Measurements from ENCODE around the gene S100Z. TPM values are rescaled to one million over a fixed set of nuclear protein-coding genes. Genes with fewer than 3 reads are reported as not detected.
"Not testable (repeated sequence)": the region's sequence is repeated elsewhere in the genome, so short reads cannot be mapped to it uniquely, and the experiment has no call there.

Gene S100Z
- total RNA-seq, 4 donors from 2014 or later, result not detected

GRCh38 chr5:76893294-76893693 is 43.5 kb downstream of the S100Z start:
- Histone ChIP-seq H3K4me1 (no peaks in the 10 kb centered on the region), H3K4me3 (no peak overlapping the region), H3K27ac (no peak overlapping the region), H3K9me3 (no peaks in the 10 kb centered on the region), H3K27me3 (no peaks in the 10 kb centered on the region), H3K36me3 (no peaks in the 10 kb centered on the region)
- TF ChIP-seq CTCF (IDR thresholded peaks at IDR 0.05) (no peak), POLR2A (IDR thresholded peaks at IDR 0.05) (no peak), EP300 (IDR thresholded peaks at IDR 0.05) (no peak), POLR2AphosphoS5 (IDR thresholded peaks at IDR 0.05) (no peak)
- 75% methylated on average over 2 of the region's 2 CpGs for WGBS
- no peak for DNase-seq (ENCODE audit: low spot score in 2 of 2)

- DNase-seq (ENCODE audit: low spot score in 2 of 2), result no peak
- 100% methylated on average over 2 of the region's 2 CpGs for WGBS
Observed at GRCh38 chr5:76896196-76896595, 46.4 kb downstream of the S100Z start.

GRCh38 chr5:76901522-76901921 is 51.7 kb downstream of the S100Z start:
- Histone ChIP-seq H3K27ac (no peak overlapping the region), H3K4me1 (no peaks in the 10 kb centered on the region), H3K4me3 (no peak overlapping the region), H3K36me3 (no peaks in the 10 kb centered on the region), H3K9me3 (peaks cover 10% of the 10 kb centered on the region), H3K27me3 (no peaks in the 10 kb centered on the region)
- TF ChIP-seq POLR2AphosphoS5 (IDR thresholded peaks at IDR 0.05), result no peak
- TF ChIP-seq POLR2A (IDR thresholded peaks at IDR 0.05), result no peak
- no peak for TF ChIP-seq EP300 (IDR thresholded peaks at IDR 0.05)
- no peak for TF ChIP-seq CTCF (IDR thresholded peaks at IDR 0.05)
- WGBS, result 65% methylated on average over 2 of the region's 3 CpGs
- no peak for DNase-seq (ENCODE audit: low spot score in 2 of 2)

More at GRCh38 chr5:76896196-76896595, 46.4 kb downstream of the S100Z start:
- Histone ChIP-seq H3K4me3 (no peak overlapping the region), H3K9me3 (peaks cover 2% of the 10 kb centered on the region), H3K27me3 (no peaks in the 10 kb centered on the region), H3K36me3 (no peaks in the 10 kb centered on the region), H3K4me1 (no peaks in the 10 kb centered on the region), H3K27ac (no peak overlapping the region)
- TF ChIP-seq EP300 (IDR thresholded peaks at IDR 0.05) (no peak), CTCF (IDR thresholded peaks at IDR 0.05) (no peak), POLR2A (IDR thresholded peaks at IDR 0.05) (no peak), POLR2AphosphoS5 (IDR thresholded peaks at IDR 0.05) (no peak)

GRCh38 chr5:76908166-76908565 is 58.4 kb downstream of the S100Z start:
- no peak overlapping the region for H3K4me3 ChIP-seq
- H3K36me3 ChIP-seq, result no peaks in the 10 kb centered on the region
- no peaks in the 10 kb centered on the region for H3K4me1 ChIP-seq
- WGBS, result 89% methylated on average over 7 of the region's 7 CpGs
- TF ChIP-seq POLR2AphosphoS5 (IDR thresholded peaks at IDR 0.05), result no peak
- no peak for TF ChIP-seq EP300 (IDR thresholded peaks at IDR 0.05)
- TF ChIP-seq POLR2A (IDR thresholded peaks at IDR 0.05), result no peak
- no peak for TF ChIP-seq CTCF (IDR thresholded peaks at IDR 0.05)
- no peaks in the 10 kb centered on the region for H3K27me3 ChIP-seq
- H3K9me3 ChIP-seq, result no peaks in the 10 kb centered on the region
- H3K27ac ChIP-seq, result no peak overlapping the region
- no peak for DNase-seq (ENCODE audit: low spot score in 2 of 2)

- H3K36me3 ChIP-seq; H3K4me3 ChIP-seq; DNase-seq (ENCODE audit: low spot score in 2 of 2); H3K27me3 ChIP-seq; H3K9me3 ChIP-seq; H3K27ac ChIP-seq; H3K4me1 ChIP-seq: not testable (repeated sequence)
- WGBS, result 92% methylated on average over 9 of the region's 9 CpGs
Observed at GRCh38 chr5:76910344-76910933, 60.6 kb downstream of the S100Z start.

GRCh38 chr5:76914671-76915070 is 64.9 kb downstream of the S100Z start:
- H3K27ac ChIP-seq; DNase-seq (ENCODE audit: low spot score in 2 of 2); H3K36me3 ChIP-seq; H3K27me3 ChIP-seq; H3K4me3 ChIP-seq; H3K9me3 ChIP-seq; H3K4me1 ChIP-seq: not testable (repeated sequence)
- WGBS, result 86% methylated on average over 14 of the region's 14 CpGs
